GM12875 (cell line): ENCODE data around the gene MRTFA.

Source experiments
- H3K4me3 ChIP-seq: one replicate; pipeline ENCODE4 v1.5.1; 2011; ENCODE audit warnings: low read depth, low read length, control low read depth
- CTCF ChIP-seq: IDR thresholded peaks from 2 replicates; pipeline ENCODE4 v1.5.1; 2011; ENCODE audit warnings: low read depth, mild to moderate bottlenecking, control low read depth, inconsistent platforms, low read length, moderate library complexity, borderline replicate concordance; ENCODE audit not compliant: insufficient read depth

The MRTFA gene

GRCh38 chr22:40403651-40404050 lies 232.9 kb downstream of the MRTFA start:
- no peak overlapping the region for H3K4me3 ChIP-seq
- TF ChIP-seq CTCF: no peak

DNA sequence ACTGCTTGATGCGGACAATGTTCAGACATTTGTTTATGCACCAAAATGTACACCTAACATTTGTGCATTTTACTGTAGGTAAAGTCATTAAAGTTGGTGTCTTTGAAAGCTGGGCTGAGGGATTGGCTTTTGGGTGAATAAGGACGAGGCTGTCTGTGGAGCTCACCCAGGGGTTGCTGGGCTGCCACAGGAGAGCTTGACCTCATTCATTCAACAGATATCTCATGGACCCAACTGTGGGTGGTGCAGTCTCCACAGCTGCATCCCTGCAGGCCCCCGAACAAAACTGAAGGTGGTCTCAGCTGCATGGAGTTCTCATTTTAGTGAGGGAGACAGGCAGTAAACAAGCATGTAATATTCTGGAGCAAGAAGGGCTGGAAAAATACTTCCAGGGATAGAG lies 233.4 kb downstream of the MRTFA start:
- H3K4me3 ChIP-seq: no peak overlapping the region
- no peak for TF ChIP-seq CTCF

DNA sequence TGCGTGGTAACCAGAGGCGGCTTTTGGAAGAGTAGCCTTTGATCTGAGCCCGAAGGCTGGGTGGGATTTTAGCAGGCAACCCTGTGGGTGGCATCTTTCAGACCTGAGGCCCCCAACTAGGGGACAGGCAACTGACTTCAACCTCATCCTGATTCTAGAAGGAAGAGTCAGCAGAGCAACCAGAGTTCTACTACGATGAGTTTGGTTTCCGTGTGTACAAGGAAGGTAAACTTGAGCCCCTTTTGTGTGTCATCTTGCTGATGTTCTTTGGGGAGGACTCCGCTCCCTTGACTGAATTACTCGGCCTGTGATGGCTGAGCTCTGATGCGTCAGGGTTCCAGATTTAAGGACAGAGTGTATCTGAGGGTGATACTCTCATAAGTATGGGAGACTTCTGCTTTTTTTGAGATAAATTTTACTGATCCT lies 234.5 kb downstream of the MRTFA start:
- TF ChIP-seq CTCF: no peak
- H3K4me3 ChIP-seq: no peak overlapping the region

- TF ChIP-seq CTCF: no peak
- H3K4me3 ChIP-seq: no peak overlapping the region
Measured at GRCh38 chr22:40401532-40401931, 235.0 kb downstream of the MRTFA start.

- no peak overlapping the region for H3K4me3 ChIP-seq
- no peak for TF ChIP-seq CTCF
Measured at GRCh38 chr22:40400159-40400558, 236.4 kb downstream of the MRTFA start.

- no peak overlapping the region for H3K4me3 ChIP-seq
- no peak for TF ChIP-seq CTCF
Measured at GRCh38 chr22:40399621-40400020, 236.9 kb downstream of the MRTFA start.

- no peak for TF ChIP-seq CTCF
- H3K4me3 ChIP-seq: no peak overlapping the region
Measured at GRCh38 chr22:40397396-40397795, 239.1 kb downstream of the MRTFA start.
